GOT3 (cell line): ENCODE data around the gene NOBOX.
"Not testable (repeated sequence)": the region's sequence is repeated elsewhere in the genome, so short reads cannot be mapped to it uniquely, and the experiment has no call there.

Source experiments
- DNase-seq: peaks from one replicate; lab custom pipeline; 2025; ENCODE audit warnings: mixed read lengths; lab: John Stamatoyannopoulos, UW

Gene NOBOX

GRCh38 chr7:144403649-144404061, at the start of gene NOBOX:
NOBOX (minus strand) TSS chr7:144403693.
- no peak for DNase-seq

GRCh38 chr7:144452064-144452463, 48.6 kb upstream of the NOBOX start:
- no peak for DNase-seq

GRCh38 chr7:144445590-144445989, 42.1 kb upstream of the NOBOX start:
- no peak for DNase-seq

GRCh38 chr7:144439717-144440205, 36.3 kb upstream of the NOBOX start:
- no peak for DNase-seq

- DNase-seq: no peak
Observed at GRCh38 chr7:144438759-144439158, 35.3 kb upstream of the NOBOX start.

- DNase-seq: no peak
Observed at GRCh38 chr7:144437370-144438191, 34.1 kb upstream of the NOBOX start.

GRCh38 chr7:144436500-144436899, 33.0 kb upstream of the NOBOX start:
- DNase-seq: no peak

- no peak for DNase-seq
Observed at GRCh38 chr7:144428431-144428830, 24.9 kb upstream of the NOBOX start.

GRCh38 chr7:144427539-144427938, 24.0 kb upstream of the NOBOX start:
- not testable (repeated sequence) for DNase-seq

GRCh38 chr7:144418931-144419330, 15.4 kb upstream of the NOBOX start:
- DNase-seq: not testable (repeated sequence)

GRCh38 chr7:144416341-144416740, 12.8 kb upstream of the NOBOX start:
- no peak for DNase-seq

- DNase-seq: no peak
Observed at GRCh38 chr7:144415858-144416257, 12.4 kb upstream of the NOBOX start.

- no peak for DNase-seq
Observed at GRCh38 chr7:144414815-144415214, 11.3 kb upstream of the NOBOX start.

- no peak for DNase-seq
Observed at GRCh38 chr7:144410441-144410840, 6.9 kb upstream of the NOBOX start.

GRCh38 chr7:144408121-144408520, 4.6 kb upstream of the NOBOX start:
- no peak for DNase-seq

- no peak for DNase-seq
Observed at GRCh38 chr7:144407266-144407931, 3.9 kb upstream of the NOBOX start.

GRCh38 chr7:144404946-144405345, 1.5 kb upstream of the NOBOX start:
- no peak for DNase-seq

- no peak for DNase-seq
Observed at GRCh38 chr7:144403102-144403501, 391 bp downstream of the NOBOX start.

GRCh38 chr7:144401490-144401889, 2.0 kb downstream of the NOBOX start:
- DNase-seq: no peak

GRCh38 chr7:144399946-144400345, 3.5 kb downstream of the NOBOX start:
- DNase-seq: no peak

GRCh38 chr7:144398911-144399310, 4.6 kb downstream of the NOBOX start:
- no peak for DNase-seq

GRCh38 chr7:144398291-144398690, 5.2 kb downstream of the NOBOX start:
- DNase-seq: no peak

- no peak for DNase-seq
Observed at GRCh38 chr7:144397086-144397485, 6.4 kb downstream of the NOBOX start.
